ENCODE results near the gene LENG9.
A peak's percentile ranks its signal among the peaks of the same experiment; 100 is the strongest.
"Not testable (repeated sequence)": the region's sequence is repeated elsewhere in the genome, so short reads cannot be mapped to it uniquely, and the experiment has no call there.

The LENG9 gene

DNA sequence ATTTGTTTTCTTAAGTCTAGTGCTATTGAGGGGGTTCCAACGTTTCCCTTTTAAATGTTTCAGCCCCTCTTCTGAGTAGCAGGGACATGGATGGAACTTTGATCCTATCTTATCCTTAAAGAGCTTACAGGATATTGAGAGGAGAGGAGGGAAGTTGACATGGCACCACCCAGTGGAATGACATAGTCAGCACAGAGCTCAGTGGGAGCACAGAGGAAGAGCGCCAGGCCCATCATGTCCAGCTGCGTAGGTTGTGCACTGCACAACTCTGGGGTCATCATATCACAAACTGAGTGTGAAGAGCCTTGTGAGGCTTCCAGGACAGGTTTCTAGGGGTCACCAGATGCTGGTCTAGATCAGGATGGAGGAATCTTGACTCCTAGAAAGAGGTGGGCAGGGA is 14.1 kb upstream of the LENG9 start:
- DNase-seq = peak; percentile 63

- no peak for DNase-seq
Observed at GRCh38 chr19:54475706-54476105, 12.1 kb upstream of the LENG9 start.

GRCh38 chr19:54473892-54474372 is 10.4 kb upstream of the LENG9 start:
- no peak for DNase-seq

DNA sequence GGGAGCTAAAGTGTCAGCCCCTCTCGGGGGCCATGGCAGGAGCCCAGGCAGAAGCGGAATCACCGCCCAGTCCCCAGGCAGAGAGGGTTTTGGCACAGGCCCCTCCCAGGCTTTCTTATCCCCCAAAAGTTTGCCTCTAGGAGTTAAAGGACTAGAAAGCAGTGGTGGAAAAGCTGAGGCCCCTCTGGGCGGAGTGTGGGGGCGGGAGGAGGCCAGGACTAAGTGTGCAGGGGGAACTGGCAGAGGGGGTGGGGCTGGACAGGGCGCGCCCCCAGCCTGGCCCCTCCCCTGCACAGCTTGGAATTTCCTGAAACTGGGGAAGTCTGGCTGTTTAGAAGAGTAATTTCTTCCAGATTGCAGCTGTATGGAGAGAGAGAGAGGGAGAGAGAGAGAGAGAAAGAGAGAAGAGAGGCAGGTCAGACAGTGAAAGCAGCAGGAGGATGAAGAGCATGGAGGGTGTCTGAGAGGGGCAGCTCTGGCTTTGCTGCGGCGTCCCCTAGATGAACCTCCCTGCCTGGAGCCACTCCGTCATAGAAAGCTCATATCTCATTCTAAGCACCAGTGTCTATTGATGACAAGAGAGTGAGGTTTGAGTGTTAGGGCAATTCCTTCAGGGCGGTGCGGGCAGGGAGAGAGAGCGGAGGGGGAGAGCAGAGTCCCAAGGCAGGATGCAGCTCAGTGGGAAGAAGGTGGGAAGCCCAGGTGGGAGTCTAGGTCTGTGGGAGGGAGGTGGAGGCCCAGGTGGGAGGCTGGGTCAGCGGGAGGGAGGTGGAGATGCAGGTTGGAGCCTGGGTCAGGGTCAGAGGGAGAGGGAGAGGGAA is 9.7 kb upstream of the LENG9 start, which contains the start of gene CDC42EP5:
Gene CDC42EP5, minus strand, starts transcription at position 226 of the 821 bp plus-strand sequence. CDS start 7,749 bp downstream, outside the sequence.
- DNase-seq = no peak

- no peak for DNase-seq
Observed at GRCh38 chr19:54470991-54471782, 7.6 kb upstream of the LENG9 start.

DNA sequence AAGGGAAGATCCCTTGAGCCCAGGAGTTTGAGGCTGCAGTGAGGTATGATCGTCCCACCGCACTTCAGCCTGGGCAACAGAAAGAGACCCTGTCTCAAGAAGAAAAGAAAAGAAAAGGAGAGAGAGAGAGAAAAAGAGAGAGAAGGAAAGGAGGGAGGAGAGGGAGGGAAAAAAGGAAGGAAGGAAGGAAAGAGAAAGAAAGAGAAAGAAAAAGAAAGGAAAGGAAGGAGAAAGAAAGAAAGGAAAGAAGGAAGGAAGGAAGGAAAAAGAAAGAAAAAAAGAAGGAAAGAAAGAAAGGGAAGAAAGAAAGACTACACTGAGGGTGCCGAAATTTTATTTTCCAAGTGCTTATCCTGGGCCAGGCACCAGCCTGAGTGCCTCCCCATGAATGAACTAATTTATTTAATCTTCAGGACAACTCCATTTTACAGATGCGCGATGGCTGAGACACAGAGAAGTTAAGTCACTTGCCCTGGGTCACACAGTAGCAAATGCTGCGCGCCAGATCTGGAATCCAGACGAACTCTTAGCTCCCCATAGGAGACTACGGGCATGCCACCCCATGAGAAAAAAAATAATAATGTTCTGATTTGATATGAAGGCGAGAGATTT is 6.8 kb upstream of the LENG9 start:
- DNase-seq = no peak

- DNase-seq = peak; percentile 16
Observed at GRCh38 chr19:54469496-54469934, 5.9 kb upstream of the LENG9 start.

GRCh38 chr19:54466110-54466480 is 2.5 kb upstream of the LENG9 start:
- DNase-seq = not testable (repeated sequence)

DNA sequence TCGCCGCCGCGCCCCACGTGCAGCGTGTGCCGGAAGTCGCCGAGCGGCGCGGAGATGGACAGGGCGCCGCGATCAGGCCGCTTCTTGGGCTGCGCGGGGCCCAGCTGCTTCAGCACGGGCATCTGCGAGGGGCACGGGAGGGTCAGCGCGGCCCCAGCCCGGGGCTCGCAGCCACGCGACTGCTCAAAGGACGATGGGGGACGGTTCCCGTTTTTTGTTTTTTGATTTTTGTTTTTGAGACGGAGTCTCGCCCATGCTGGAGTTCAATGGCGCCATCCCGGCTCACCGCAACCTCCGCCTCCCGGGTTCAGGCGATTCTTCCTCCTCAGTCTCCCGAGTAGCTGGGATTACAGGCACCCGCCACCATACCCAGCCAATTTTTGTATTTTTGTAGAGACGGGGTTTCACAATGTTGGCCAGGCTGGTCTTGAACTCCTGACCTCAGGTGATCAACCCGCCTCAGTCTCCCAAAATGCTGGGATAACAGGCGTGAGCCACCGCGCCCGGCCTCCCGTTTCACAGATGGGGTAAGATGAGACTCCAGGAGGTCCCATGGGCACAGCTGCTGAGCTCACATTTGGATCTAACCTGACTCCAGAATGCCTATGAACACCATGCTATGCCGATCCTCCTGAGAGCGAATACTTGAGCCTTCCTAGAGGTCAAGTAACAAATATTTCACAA is 2.0 kb upstream of the LENG9 start:
- DNase-seq = no peak

DNA sequence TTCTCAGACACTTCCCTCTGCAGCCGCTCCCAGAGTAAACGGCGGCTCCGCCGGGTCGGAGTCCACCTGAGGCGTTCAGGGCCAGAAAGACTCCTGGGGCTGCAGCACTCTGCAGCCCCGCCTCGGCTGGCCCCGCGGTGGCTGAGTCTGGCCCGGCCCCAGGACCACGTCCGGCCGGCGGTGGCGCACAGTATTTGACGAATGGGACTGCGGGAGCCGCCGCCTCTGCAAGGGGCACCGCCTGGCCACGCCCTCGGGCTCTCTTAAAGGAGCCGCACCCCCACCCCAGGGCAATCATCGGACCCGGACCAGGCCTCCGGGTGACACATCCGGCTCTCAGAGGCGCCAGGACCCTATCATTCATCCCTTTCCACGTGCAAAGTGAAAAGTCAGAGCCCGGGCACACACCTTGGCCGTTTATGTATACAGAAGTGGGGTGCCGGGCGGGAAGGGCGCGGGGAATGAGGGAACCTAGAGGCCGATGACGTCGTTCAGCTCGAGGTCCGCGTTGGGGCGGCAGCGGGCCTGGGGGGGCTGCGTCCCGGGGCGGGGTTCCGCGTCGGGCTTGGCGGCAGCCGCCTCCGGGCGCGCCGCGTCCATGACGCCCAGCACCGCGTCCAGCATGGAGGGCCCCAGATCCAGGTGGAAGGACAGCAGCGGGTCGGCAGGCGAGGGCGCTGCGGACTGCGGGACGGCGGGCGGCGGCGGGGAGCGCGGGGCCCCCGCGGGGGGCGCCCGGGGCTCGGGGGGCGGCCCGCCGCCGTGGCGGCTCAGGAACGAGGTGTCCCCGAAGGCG is 1.2 kb upstream of the LENG9 start:
- DNase-seq = peak; percentile 93

- DNase-seq = peak; percentile 88
Observed at GRCh38 chr19:54464044-54464629, 559 bp upstream of the LENG9 start.

DNA sequence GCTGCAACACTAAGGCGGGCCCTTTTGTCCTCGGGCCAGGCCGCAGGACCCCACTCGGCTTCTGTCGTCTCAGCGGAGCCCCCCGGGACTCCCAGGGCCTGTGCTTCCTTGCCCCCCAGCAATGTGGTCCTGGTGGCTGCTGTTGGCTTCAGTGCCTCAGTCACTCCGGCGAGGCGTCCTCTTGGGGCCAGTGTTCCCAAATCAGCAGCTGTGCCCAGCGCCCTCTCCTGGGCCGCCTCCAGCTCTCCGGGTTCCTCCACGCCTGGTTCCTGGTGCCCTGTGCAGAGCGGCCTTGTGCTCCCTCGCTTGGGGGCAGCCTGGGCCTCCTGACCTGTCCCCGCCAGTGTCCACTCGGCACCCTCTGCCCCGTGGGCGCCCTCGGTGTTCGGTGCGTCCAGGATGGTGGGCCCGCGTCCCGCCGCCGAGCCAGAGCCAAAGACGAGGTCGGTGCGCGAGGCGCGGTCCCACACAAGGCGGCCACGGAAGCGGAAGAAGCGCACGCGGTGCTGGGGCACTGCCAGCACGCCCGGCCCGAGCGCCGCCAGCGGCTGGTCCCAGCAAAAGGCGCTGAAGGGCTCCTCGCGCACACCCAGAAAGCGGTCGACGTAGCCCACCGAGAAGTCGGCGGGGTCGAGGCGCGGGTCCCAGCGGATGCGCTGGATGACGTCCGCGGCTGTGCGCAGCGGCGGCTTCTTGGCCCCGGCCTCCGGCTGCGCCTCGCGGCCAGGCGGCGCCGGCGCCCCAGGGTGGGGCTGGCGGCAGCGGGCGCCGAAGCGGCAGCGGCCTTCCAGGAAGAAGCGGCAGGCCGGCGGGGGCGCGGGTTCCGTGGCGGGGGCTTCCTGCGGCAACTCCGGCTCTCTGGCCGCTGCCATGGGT is 685 bp downstream of the LENG9 start:
- peak; percentile 61 for DNase-seq

DNA sequence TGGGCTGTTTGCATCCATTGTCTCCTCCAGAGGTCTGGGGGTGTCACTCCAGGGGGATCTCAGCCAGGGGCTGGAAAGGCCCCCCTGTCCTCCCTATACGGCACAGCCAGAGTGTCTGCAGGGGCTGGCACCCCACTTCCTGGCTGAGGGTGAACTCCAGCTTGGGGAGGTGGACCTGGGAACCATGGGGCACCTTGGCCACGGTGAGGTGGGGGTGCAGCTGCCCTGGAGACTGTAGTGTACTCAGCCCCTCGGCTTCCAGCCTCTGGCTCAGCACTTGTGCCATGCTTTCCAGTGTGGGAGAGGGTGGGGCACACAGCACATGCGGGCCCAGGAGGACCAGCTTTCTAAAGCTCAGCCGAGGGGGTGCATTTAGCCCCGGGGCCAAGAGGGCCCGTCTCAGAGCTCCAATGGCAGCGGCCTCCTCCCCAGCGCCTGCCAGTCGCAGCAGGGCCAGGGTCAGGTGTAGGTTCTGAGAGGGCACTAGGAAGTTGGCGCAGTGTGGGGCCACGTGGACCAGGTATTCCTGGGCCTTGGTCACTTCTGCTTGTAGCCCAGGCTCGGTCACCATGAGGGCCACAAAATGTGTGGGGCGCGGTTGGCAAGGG is 1.4 kb downstream of the LENG9 start:
- DNase-seq = no peak

DNA sequence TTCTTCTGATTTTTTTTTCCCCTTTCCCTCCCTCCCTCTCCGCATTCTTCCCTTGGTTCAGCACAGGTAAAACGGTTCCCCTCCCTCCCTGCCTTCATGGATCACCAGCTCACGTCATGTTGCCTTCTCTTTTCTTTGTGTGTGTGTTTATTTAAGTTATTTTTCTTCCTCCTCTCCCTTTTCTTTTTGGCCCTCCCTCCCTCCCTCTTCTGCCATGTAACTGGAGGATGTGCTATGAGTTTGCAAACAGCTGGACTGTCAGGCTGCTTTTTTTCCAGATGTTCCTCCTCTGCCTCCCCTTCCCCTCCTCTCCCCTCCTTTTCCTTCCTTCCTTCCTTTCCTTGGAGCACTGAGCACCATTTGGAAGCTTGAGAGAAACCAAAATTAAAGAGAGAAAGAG is 2.0 kb downstream of the LENG9 start:
- DNase-seq = no peak

- no peak for DNase-seq
Observed at GRCh38 chr19:54461210-54461609, 2.4 kb downstream of the LENG9 start.

DNA sequence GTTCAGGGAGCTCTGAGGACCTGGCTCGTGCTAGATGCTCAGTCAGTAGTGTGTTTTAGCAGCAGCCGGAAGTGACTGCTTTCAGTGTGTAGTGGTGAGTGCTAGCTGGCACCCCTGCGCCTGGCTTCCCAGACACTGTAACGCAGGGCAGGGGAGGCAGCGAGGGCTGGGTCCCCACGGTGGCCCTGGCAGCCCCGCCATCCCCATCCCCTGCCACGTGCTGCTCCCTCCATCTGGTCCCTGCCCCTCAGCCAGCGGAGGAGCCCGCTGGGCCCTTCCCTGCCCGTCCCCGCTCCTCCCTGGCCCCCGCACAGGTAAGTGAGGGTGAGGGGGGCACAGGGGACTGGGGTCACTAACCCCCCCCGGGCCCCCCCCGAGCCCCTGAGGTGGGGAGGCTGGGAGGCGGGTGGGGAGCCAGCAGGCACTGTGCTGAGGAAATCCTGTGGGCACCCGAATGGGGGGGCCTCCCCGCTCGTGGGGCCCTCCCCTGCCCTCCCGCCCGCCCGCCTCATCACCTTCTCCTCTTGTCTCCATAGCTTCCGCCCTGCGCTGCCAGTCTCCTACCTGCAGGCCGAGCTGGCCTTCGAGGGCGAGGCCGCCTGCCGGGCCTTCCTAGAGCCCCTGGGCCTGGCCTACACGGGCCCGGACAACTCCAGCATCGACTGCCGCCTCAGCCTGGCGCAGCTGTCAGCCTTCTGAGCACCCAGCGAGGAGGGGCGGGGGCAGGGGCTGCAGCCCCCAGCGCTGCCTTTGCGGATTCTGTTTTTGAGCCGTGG is 3.2 kb downstream of the LENG9 start:
- DNase-seq = no peak

GRCh38 chr19:54459282-54460229 is 4.0 kb downstream of the LENG9 start:
- DNase-seq = no peak

Measured in NCI-H82 (cell line).